Panc1 (cell line): ENCODE measurements around the gene COL28A1. TPM values are rescaled to one million over a fixed set of nuclear protein-coding genes. Genes with fewer than 3 reads are reported as not detected.

ENCODE experiments used
- ATAC-seq: fragments of 200-7000 bp; cut with Tn5 transposase; 2 replicates; pipeline ENCODE4 v1.9.1; 2020; ENCODE audit warnings: mild to moderate bottlenecking, moderate library complexity
- BruUV-seq: library from RNA; stranded (reverse); fragments of 400-500 nt; replicated peaks from 2 replicates; lab custom pipeline; 2021; lab: Mats Ljungman, UMichigan
- CTCF ChIA-PET: fragments of 300-600 bp; sonication (Branson Sonifier 250); formaldehyde crosslinking; loops from one replicate; lab custom pipeline; 2022; ENCODE audit warnings: antibody characterized with exemption; lab: Charles Lee
- POLR2A ChIA-PET: fragments of 300-600 bp; sonication (Branson Sonifier 250); formaldehyde crosslinking; loops from one replicate; lab custom pipeline; 2022; ENCODE audit warnings: antibody characterized with exemption; lab: Charles Lee
- DNase-seq: peaks from one replicate; pipeline ENCODE4 v3.0.0-alpha.2; 2010; ENCODE audit warnings: low read depth, low spot score
- H3K27ac ChIP-seq: 2 replicates; pipeline ENCODE4 v1.5.1; 2011; ENCODE audit warnings: mild to moderate bottlenecking, low read length, inconsistent platforms
- H3K27me3 ChIP-seq: fragments of 200-500 bp; sonication (Bioruptor generic); 2 replicates; pipeline ENCODE4 v1.6.0; 2014; ENCODE audit warnings: low read length, inconsistent platforms; ENCODE audit not compliant: control insufficient read depth, insufficient read depth
- H3K36me3 ChIP-seq: fragments of 200-500 bp; sonication (Bioruptor generic); 2 replicates; pipeline ENCODE4 v1.5.1; 2014; ENCODE audit warnings: inconsistent platforms, mild to moderate bottlenecking, low read length, moderate library complexity; ENCODE audit not compliant: control insufficient read depth, insufficient read depth
- H3K4me1 ChIP-seq: 2 replicates; pipeline ENCODE4 v1.5.1; 2011; ENCODE audit warnings: inconsistent platforms, mild to moderate bottlenecking, low read length, moderate library complexity; ENCODE audit not compliant: control insufficient read depth, insufficient read depth
- H3K4me3 ChIP-seq, 2 experiments: 2 replicates each; pipeline ENCODE4 v1.5.1; 2011 to 2012; ENCODE audit warnings: low read depth in 2 of 2, low read length in 2 of 2, mild to moderate bottlenecking in 2 of 2, inconsistent platforms in 1 of 2, moderate library complexity in 1 of 2
- H3K9me3 ChIP-seq: fragments of 200-500 bp; sonication (Bioruptor generic); 2 replicates; pipeline ENCODE4 v1.5.1; 2014; ENCODE audit warnings: low read depth, mild to moderate bottlenecking, inconsistent platforms, low read length, moderate library complexity; ENCODE audit not compliant: control insufficient read depth, insufficient read depth
- POLR2AphosphoS5 ChIP-seq: IDR thresholded peaks from 2 replicates; pipeline ENCODE4 v1.6.1; 2012; ENCODE audit warnings: mild to moderate bottlenecking, low read depth, low read length, moderate library complexity
- SIN3A ChIP-seq: IDR thresholded peaks from 2 replicates; pipeline ENCODE4 v1.6.1; 2012; ENCODE audit warnings: low read depth, mild to moderate bottlenecking, low read length, moderate library complexity, borderline replicate concordance; ENCODE audit not compliant: insufficient read depth
- TCF7L2 ChIP-seq: IDR thresholded peaks from 2 replicates; pipeline ENCODE4 v1.6.1; 2011; ENCODE audit warnings: mild to moderate bottlenecking, low read depth, low read length, inconsistent platforms
- in situ Hi-C: cut with HindIII; loops from 2 replicates; pipeline ENCODE4 v1.10.0; 2016; ENCODE audit warnings: low sequenced_read_pairs, low pct_unique_long_range_greater_than_20kb
- intact Hi-C: fragments of 100-400 bp; cut with micrococcal nuclease; formaldehyde crosslinking; loops from one replicate; pipeline ENCODE4 v1.10.0; 2022; ENCODE audit not compliant: unreplicated experiment
- total RNA-seq: library from RNA; stranded (reverse); gene quantifications from one replicate; pipeline ENCODE4 v1.2.1, GENCODE V29; 2021; ENCODE audit not compliant: unreplicated experiment
- TF ChIP-seq, protein P1 (sequence below), 2 experiments: IDR thresholded peaks; 2 replicates each; pipeline ENCODE4 v1.6.1; 2011 to 2012; ENCODE audit warnings: low read depth in 2 of 2, control low read depth in 1 of 2, low read length in 1 of 2, mild to moderate bottlenecking in 1 of 2, moderate library complexity in 1 of 2; ENCODE audit not compliant: insufficient read depth in 1 of 2
- TF ChIP-seq, protein P2 (sequence below): fragments of 450-650 bp; IDR thresholded peaks from 2 replicates; pipeline ENCODE4 v1.5.1; 2017; ENCODE audit warnings: mild to moderate bottlenecking

COL28A1 gene
- total RNA-seq, 1 experiment from 2014 or later = not detected

DNA sequence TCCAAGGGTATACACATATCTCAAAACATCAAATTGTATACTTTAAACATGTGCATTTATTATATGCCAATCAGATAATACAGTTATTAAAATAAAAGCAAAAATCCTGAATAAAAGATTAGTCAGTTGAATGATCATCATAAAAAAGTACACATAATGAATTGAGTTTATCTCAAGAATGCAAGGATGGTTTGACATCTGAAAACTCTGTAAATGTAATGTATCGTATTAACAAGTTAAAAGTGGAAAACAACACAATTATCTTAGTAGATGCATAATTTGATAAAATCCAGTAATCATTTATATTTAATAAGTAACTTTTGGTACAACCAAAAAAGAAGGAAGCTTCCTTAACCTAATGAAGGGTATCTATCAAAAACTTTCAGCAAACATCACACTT, 86.6 kb downstream of the COL28A1 start:
- no TSS peak for BruUV-seq
- ATAC-seq (no peak), DNase-seq (no peak)
- Histone ChIP-seq H3K36me3 (no peaks in the 10 kb centered on the region), H3K27me3 (no peaks in the 10 kb centered on the region), H3K4me1 (no peaks in the 10 kb centered on the region), H3K4me3 (no peak overlapping the region), H3K9me3 (peaks cover 10% of the 10 kb centered on the region; the same call in 1 of the 2 replicates), H3K27ac (no peak overlapping the region)
- TF ChIP-seq, protein P1, sequence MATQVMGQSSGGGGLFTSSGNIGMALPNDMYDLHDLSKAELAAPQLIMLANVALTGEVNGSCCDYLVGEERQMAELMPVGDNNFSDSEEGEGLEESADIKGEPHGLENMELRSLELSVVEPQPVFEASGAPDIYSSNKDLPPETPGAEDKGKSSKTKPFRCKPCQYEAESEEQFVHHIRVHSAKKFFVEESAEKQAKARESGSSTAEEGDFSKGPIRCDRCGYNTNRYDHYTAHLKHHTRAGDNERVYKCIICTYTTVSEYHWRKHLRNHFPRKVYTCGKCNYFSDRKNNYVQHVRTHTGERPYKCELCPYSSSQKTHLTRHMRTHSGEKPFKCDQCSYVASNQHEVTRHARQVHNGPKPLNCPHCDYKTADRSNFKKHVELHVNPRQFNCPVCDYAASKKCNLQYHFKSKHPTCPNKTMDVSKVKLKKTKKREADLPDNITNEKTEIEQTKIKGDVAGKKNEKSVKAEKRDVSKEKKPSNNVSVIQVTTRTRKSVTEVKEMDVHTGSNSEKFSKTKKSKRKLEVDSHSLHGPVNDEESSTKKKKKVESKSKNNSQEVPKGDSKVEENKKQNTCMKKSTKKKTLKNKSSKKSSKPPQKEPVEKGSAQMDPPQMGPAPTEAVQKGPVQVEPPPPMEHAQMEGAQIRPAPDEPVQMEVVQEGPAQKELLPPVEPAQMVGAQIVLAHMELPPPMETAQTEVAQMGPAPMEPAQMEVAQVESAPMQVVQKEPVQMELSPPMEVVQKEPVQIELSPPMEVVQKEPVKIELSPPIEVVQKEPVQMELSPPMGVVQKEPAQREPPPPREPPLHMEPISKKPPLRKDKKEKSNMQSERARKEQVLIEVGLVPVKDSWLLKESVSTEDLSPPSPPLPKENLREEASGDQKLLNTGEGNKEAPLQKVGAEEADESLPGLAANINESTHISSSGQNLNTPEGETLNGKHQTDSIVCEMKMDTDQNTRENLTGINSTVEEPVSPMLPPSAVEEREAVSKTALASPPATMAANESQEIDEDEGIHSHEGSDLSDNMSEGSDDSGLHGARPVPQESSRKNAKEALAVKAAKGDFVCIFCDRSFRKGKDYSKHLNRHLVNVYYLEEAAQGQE (IDR thresholded peaks at IDR 0.05; ENCODE audit: insufficient read depth in 1 of 2, low read depth in 2 of 2, low read length in 1 of 2) = no peak
- TF ChIP-seq SIN3A (no peak), POLR2AphosphoS5 (no peak), TCF7L2 (no peak)
- TF ChIP-seq, protein P2, sequence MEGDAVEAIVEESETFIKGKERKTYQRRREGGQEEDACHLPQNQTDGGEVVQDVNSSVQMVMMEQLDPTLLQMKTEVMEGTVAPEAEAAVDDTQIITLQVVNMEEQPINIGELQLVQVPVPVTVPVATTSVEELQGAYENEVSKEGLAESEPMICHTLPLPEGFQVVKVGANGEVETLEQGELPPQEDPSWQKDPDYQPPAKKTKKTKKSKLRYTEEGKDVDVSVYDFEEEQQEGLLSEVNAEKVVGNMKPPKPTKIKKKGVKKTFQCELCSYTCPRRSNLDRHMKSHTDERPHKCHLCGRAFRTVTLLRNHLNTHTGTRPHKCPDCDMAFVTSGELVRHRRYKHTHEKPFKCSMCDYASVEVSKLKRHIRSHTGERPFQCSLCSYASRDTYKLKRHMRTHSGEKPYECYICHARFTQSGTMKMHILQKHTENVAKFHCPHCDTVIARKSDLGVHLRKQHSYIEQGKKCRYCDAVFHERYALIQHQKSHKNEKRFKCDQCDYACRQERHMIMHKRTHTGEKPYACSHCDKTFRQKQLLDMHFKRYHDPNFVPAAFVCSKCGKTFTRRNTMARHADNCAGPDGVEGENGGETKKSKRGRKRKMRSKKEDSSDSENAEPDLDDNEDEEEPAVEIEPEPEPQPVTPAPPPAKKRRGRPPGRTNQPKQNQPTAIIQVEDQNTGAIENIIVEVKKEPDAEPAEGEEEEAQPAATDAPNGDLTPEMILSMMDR = no peak
- CTCF ChIA-PET = no interaction called here
- POLR2A ChIA-PET = no interaction called here
- intact Hi-C loops = no loop called here
- in situ Hi-C loops = no loop called here

DNA sequence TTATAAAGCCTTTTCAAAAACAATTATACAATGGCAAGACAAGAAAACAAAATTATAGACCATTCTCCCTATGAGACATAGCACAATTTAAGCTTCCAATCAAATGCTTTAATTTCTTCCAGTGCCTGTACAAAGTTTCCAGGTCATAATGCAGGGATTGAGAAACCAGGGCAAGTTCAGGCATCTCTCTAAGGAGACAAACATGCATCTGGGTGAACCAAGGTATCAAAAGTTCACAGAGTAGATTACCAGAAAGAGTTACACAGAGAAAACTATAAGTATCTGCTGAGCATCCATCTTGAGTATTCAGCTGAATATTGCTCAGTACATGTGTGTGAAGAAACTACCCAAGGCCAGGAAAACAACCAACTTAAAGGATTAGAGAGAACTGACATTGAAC, 89.1 kb downstream of the COL28A1 start:
- no TSS peak for BruUV-seq
- H3K9me3 ChIP-seq = peaks cover 10% of the 10 kb centered on the region; the same call in 1 of the 2 replicates
- no peaks in the 10 kb centered on the region for H3K36me3 ChIP-seq
- POLR2A ChIA-PET = no interaction called here
- H3K27ac ChIP-seq = no peak overlapping the region
- in situ Hi-C loops (no loop called here), intact Hi-C loops (no loop called here)
- DNase-seq (no peak), ATAC-seq (no peak)
- H3K27me3 ChIP-seq = no peaks in the 10 kb centered on the region
- H3K4me3 ChIP-seq = no peak overlapping the region
- TF ChIP-seq TCF7L2 = no peak
- no peaks in the 10 kb centered on the region for H3K4me1 ChIP-seq
- CTCF ChIA-PET = interaction anchor here (0.5 kb wide), 1 partner anchor 250 kb away, joined by 5 read pairs; no protein-coding TSS in a partner anchor

DNA sequence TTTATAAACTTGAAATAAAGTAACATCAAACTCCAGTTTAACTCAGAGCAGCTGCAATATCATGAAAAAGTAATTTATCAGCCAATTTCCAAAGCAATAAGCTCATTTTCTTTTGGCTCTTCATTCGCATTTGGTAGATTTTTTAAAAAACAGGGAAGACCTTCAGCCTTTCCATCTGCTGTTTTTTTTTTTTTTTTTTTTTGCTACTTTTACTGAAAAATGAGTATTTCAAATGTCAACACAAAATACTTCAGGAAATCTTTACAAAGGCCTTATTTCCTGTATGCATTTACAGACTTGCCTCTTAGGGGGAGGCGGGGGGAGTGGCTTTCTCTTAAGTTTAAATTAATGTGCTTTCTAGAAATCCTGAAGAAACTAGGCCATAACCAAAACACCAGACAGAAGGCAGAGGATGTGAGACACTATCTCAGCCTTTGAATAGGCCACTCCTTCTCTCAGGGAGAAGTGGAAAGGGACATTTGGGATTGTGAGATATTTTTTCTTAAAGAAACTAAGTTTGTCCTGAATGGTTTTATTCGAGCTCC, 91.8 kb downstream of the COL28A1 start:
- Histone ChIP-seq H3K4me1 (no peaks in the 10 kb centered on the region), H3K36me3 (no peaks in the 10 kb centered on the region), H3K27me3 (no peaks in the 10 kb centered on the region), H3K9me3 (peaks cover 3% of the 10 kb centered on the region; the same call in 1 of the 2 replicates), H3K4me3 (no peak overlapping the region), H3K27ac (no peak overlapping the region)
- TF ChIP-seq TCF7L2 = no peak
- TF ChIP-seq, protein P1 (IDR thresholded peaks at IDR 0.05; ENCODE audit: insufficient read depth in 1 of 2, low read depth in 2 of 2, low read length in 1 of 2) = no peak
- TF ChIP-seq POLR2AphosphoS5 = no peak
- TF ChIP-seq, protein P2 = no peak
- no peak for TF ChIP-seq SIN3A
- in situ Hi-C loops = no loop called here
- DNase-seq (no peak), ATAC-seq (no peak)
- intact Hi-C loops = no loop called here
- ChIA-PET POLR2A (no interaction called here), CTCF (no interaction called here)
- BruUV-seq = no TSS peak
